Naive B cell (primary cell): ENCODE data around the gene POGLUT3. TPM values are rescaled to one million over a fixed set of nuclear protein-coding genes. Genes with fewer than 3 reads are reported as not detected.

ENCODE experiments used
- ATAC-seq, 2 donors: fragments of 150-1000 bp; cut with Tn5 transposase; 2 replicates each; pipeline ENCODE4 v1.10.0; 2021; ENCODE audit warnings: low read depth in 2 of 2, mild to moderate bottlenecking in 2 of 2, moderate library complexity in 2 of 2
- DNase-seq: peaks from one replicate; pipeline ENCODE4 v3.0.0; 2022
- H3K27ac Mint-ChIP-seq, 6 donors: one replicate each; pipeline ENCODE4 v1.8.0; 2020 to 2022; ENCODE audit warnings: mild to moderate bottlenecking in 6 of 6, mixed read lengths in 6 of 6, moderate library complexity in 5 of 6, inconsistent platforms in 2 of 6
- H3K27me3 Mint-ChIP-seq, 3 donors: one replicate each; pipeline ENCODE4 v1.8.0; 2021 to 2022; ENCODE audit warnings: mixed read lengths in 3 of 3, mild to moderate bottlenecking in 1 of 3
- H3K36me3 Mint-ChIP-seq, 2 donors: one replicate each; pipeline ENCODE4 v1.8.0; 2020 to 2022; ENCODE audit warnings: mixed read lengths in 2 of 2, inconsistent platforms in 1 of 2, mild to moderate bottlenecking in 1 of 2
- H3K4me1 Mint-ChIP-seq, 3 donors: one replicate each; pipeline ENCODE4 v1.8.0; 2020 to 2022; ENCODE audit warnings: mixed read lengths in 3 of 3, inconsistent platforms in 1 of 3, mild to moderate bottlenecking in 1 of 3, moderate library complexity in 1 of 3
- H3K4me3 Mint-ChIP-seq, 8 donors: one replicate each; pipeline ENCODE4 v1.8.0; 2020 to 2022; ENCODE audit warnings: mild to moderate bottlenecking in 8 of 8, mixed read lengths in 8 of 8, moderate library complexity in 8 of 8, inconsistent platforms in 2 of 8
- H3K9me3 Mint-ChIP-seq, 7 donors: one replicate each; pipeline ENCODE4 v1.8.0; 2020 to 2022; ENCODE audit warnings: mixed read lengths in 7 of 7, mild to moderate bottlenecking in 5 of 7, inconsistent platforms in 2 of 7, moderate library complexity in 1 of 7
- polyA plus RNA-seq, 6 donors: library from polyadenylated mRNA; unstranded; fragments of 300-500 nt; fragmentation: Illumina TruSeq; gene quantifications; one replicate each; pipeline ENCODE4 v1.2.3, GENCODE V29; 2021; ENCODE audit warnings: low read depth in 6 of 6

The POGLUT3 gene
- 1 to 10 TPM; 1.5 to 5.1 (median 3.7) TPM for polyA plus RNA-seq

- peaks cover 13 to 21% (median 14%) of the 10 kb centered on the region in 3 donors for H3K4me1 Mint-ChIP-seq
- no peaks in the 10 kb centered on the region for H3K27me3 Mint-ChIP-seq
- H3K4me3 Mint-ChIP-seq, result peak within 1 kb of the TSS; percentile 95 to 100 (median 99)
- DNase-seq (peak; percentile 47), ATAC-seq (peak; percentile 46 to 56)
- H3K9me3 Mint-ChIP-seq, result no peaks in the 10 kb centered on the region
- H3K36me3 Mint-ChIP-seq, result no peaks in the 10 kb centered on the region
- peak within 1 kb of the TSS; percentile 89 to 99 (median 97) for H3K27ac Mint-ChIP-seq
These were observed at the start of gene POGLUT3 for GRCh38 chr11:108498046-108498815. Gene POGLUT3, minus strand, starts transcription at chr11:108498384. Its CDS starts 18 bp downstream, at chr11:108498366.

- Mint-ChIP-seq H3K4me1 (no peaks in the 10 kb centered on the region), H3K27ac (no peak overlapping the region), H3K9me3 (peaks cover 0 to 1% (median 0%) of the 10 kb centered on the region in 7 donors), H3K27me3 (peaks cover 4 to 9% (median 7%) of the 10 kb centered on the region in 3 donors), H3K4me3 (no peak overlapping the region), H3K36me3 (no peaks in the 10 kb centered on the region)
- ATAC-seq (no peak), DNase-seq (no peak)
These were observed 47.8 kb upstream of the POGLUT3 start for GRCh38 chr11:108545909-108546501.

GRCh38 chr11:108543316-108543964, 45.3 kb upstream of the POGLUT3 start:
- DNase-seq, result no peak
- Mint-ChIP-seq H3K27me3 (peaks cover 0 to 9% (median 7%) of the 10 kb centered on the region in 3 donors), H3K4me1 (no peaks in the 10 kb centered on the region), H3K9me3 (no peaks in the 10 kb centered on the region), H3K27ac (no peak overlapping the region), H3K36me3 (no peaks in the 10 kb centered on the region), H3K4me3 (no peak overlapping the region)
- no peak for ATAC-seq

- DNase-seq, result no peak
- H3K27ac Mint-ChIP-seq, result no peak overlapping the region
- peaks cover 0 to 9% (median 7%) of the 10 kb centered on the region in 3 donors for H3K27me3 Mint-ChIP-seq
These were observed 43.3 kb upstream of the POGLUT3 start for GRCh38 chr11:108541531-108541930.

GRCh38 chr11:108538502-108538901, 40.3 kb upstream of the POGLUT3 start:
- ATAC-seq, result no peak
- Mint-ChIP-seq H3K9me3 (no peaks in the 10 kb centered on the region), H3K4me1 (no peaks in the 10 kb centered on the region), H3K27me3 (no peaks in the 10 kb centered on the region), H3K27ac (no peak overlapping the region), H3K4me3 (no peak overlapping the region), H3K36me3 (no peaks in the 10 kb centered on the region)
- no peak for DNase-seq

More at GRCh38 chr11:108541531-108541930, 43.3 kb upstream of the POGLUT3 start:
- ATAC-seq, result no peak
- H3K4me1 Mint-ChIP-seq, result no peaks in the 10 kb centered on the region
- H3K4me3 Mint-ChIP-seq, result no peak overlapping the region
- H3K36me3 Mint-ChIP-seq, result no peaks in the 10 kb centered on the region
- H3K9me3 Mint-ChIP-seq, result no peaks in the 10 kb centered on the region

GRCh38 chr11:108538022-108538424, 39.8 kb upstream of the POGLUT3 start:
- H3K4me3 Mint-ChIP-seq, result no peak overlapping the region
- no peaks in the 10 kb centered on the region for H3K36me3 Mint-ChIP-seq
- H3K4me1 Mint-ChIP-seq, result no peaks in the 10 kb centered on the region
- ATAC-seq, result no peak
- DNase-seq, result no peak
- H3K9me3 Mint-ChIP-seq, result no peaks in the 10 kb centered on the region
- H3K27ac Mint-ChIP-seq, result no peak overlapping the region
- H3K27me3 Mint-ChIP-seq, result no peaks in the 10 kb centered on the region

- DNase-seq (no peak), ATAC-seq (no peak)
- Mint-ChIP-seq H3K27ac (no peak overlapping the region), H3K36me3 (no peaks in the 10 kb centered on the region), H3K27me3 (no peaks in the 10 kb centered on the region), H3K4me1 (no peaks in the 10 kb centered on the region), H3K9me3 (no peaks in the 10 kb centered on the region), H3K4me3 (no peak overlapping the region)
These were observed 38.6 kb upstream of the POGLUT3 start for GRCh38 chr11:108536783-108537182.

GRCh38 chr11:108535384-108535955, 37.3 kb upstream of the POGLUT3 start:
- DNase-seq, result no peak
- H3K27me3 Mint-ChIP-seq, result no peaks in the 10 kb centered on the region
- H3K27ac Mint-ChIP-seq, result no peak overlapping the region
- no peak for ATAC-seq
- no peaks in the 10 kb centered on the region for H3K4me1 Mint-ChIP-seq
- no peaks in the 10 kb centered on the region for H3K9me3 Mint-ChIP-seq
- no peaks in the 10 kb centered on the region for H3K36me3 Mint-ChIP-seq
- peak overlapping the region in 1 of 8 donors; percentile 37 for H3K4me3 Mint-ChIP-seq

GRCh38 chr11:108534274-108534882, 36.2 kb upstream of the POGLUT3 start:
- H3K27ac Mint-ChIP-seq, result no peak overlapping the region
- no peaks in the 10 kb centered on the region for H3K4me1 Mint-ChIP-seq
- no peak for DNase-seq
- no peak overlapping the region for H3K4me3 Mint-ChIP-seq
- H3K36me3 Mint-ChIP-seq, result no peaks in the 10 kb centered on the region
- H3K27me3 Mint-ChIP-seq, result no peaks in the 10 kb centered on the region
- H3K9me3 Mint-ChIP-seq, result no peaks in the 10 kb centered on the region
- no peak for ATAC-seq

- H3K4me3 Mint-ChIP-seq, result no peak overlapping the region
- ATAC-seq, result no peak
- DNase-seq, result no peak
- no peak overlapping the region for H3K27ac Mint-ChIP-seq
- no peaks in the 10 kb centered on the region for H3K4me1 Mint-ChIP-seq
- no peaks in the 10 kb centered on the region for H3K27me3 Mint-ChIP-seq
- H3K36me3 Mint-ChIP-seq, result no peaks in the 10 kb centered on the region
- H3K9me3 Mint-ChIP-seq, result peaks cover 0 to under 1% (median 0%) of the 10 kb centered on the region in 7 donors
These were observed 32.2 kb upstream of the POGLUT3 start for GRCh38 chr11:108530426-108530825.

- no peak for ATAC-seq
- Mint-ChIP-seq H3K4me3 (no peak overlapping the region), H3K27me3 (peaks cover 0 to 6% (median 0%) of the 10 kb centered on the region in 3 donors), H3K27ac (no peak overlapping the region), H3K36me3 (no peaks in the 10 kb centered on the region), H3K9me3 (peaks cover 0 to 5% (median 0%) of the 10 kb centered on the region in 7 donors), H3K4me1 (no peaks in the 10 kb centered on the region)
- no peak for DNase-seq
These were observed 29.2 kb upstream of the POGLUT3 start for GRCh38 chr11:108527382-108527781.

- H3K4me1 Mint-ChIP-seq, result no peaks in the 10 kb centered on the region
- DNase-seq (no peak), ATAC-seq (no peak)
- no peaks in the 10 kb centered on the region for H3K36me3 Mint-ChIP-seq
- H3K27ac Mint-ChIP-seq, result no peak overlapping the region
- peaks cover 0 to 5% (median 0%) of the 10 kb centered on the region in 7 donors for H3K9me3 Mint-ChIP-seq
- no peak overlapping the region for H3K4me3 Mint-ChIP-seq
- H3K27me3 Mint-ChIP-seq, result peaks cover 0 to 6% (median 6%) of the 10 kb centered on the region in 3 donors
These were observed 27.0 kb upstream of the POGLUT3 start for GRCh38 chr11:108525161-108525560.

- Mint-ChIP-seq H3K27ac (no peak overlapping the region), H3K9me3 (peaks cover 0 to 5% (median 0%) of the 10 kb centered on the region in 7 donors), H3K4me3 (no peak overlapping the region), H3K4me1 (no peaks in the 10 kb centered on the region), H3K27me3 (peaks cover 0 to 6% (median 6%) of the 10 kb centered on the region in 3 donors), H3K36me3 (no peaks in the 10 kb centered on the region)
- ATAC-seq (no peak), DNase-seq (no peak)
These were observed 26.2 kb upstream of the POGLUT3 start for GRCh38 chr11:108524422-108524821.
